HL-60 (cell line): ENCODE results near the gene EIF5A2.

Experiments
- DNase-seq, 2 experiments: peaks; one replicate each; pipeline ENCODE4 v3.0.0-alpha.2; 2010 to 2020; ENCODE audit warnings: low read depth in 1 of 2, low spot score in 1 of 2
- H3K27ac ChIP-seq: fragments of 250-450 bp; sonication (Bioruptor Pico); replicated peaks from 2 replicates; pipeline ENCODE4 v1.5.1; 2020; ENCODE audit warnings: mild to moderate bottlenecking, moderate library complexity
- H3K27me3 ChIP-seq: fragments of 250-450 bp; sonication (Bioruptor Pico); 2 replicates; pipeline ENCODE4 v1.5.1; 2021; ENCODE audit warnings: mild to moderate bottlenecking, moderate library complexity; ENCODE audit not compliant: insufficient read depth, poor library complexity, severe bottlenecking
- H3K4me3 ChIP-seq: replicated peaks from 2 replicates; pipeline ENCODE4 v1.5.1; 2011; ENCODE audit warnings: mild to moderate bottlenecking, control low read depth, low read length; ENCODE audit not compliant: insufficient read depth
- GABPA ChIP-seq: IDR thresholded peaks from 2 replicates; pipeline ENCODE4 v1.6.1; 2012; ENCODE audit warnings: low read depth
- POLR2AphosphoS5 ChIP-seq: IDR thresholded peaks from 2 replicates; pipeline ENCODE4 v1.6.1; 2012; ENCODE audit warnings: low read depth
- SPI1 ChIP-seq: IDR thresholded peaks from 2 replicates; pipeline ENCODE4 v1.6.1; 2012; ENCODE audit warnings: low read depth, mild to moderate bottlenecking, borderline replicate concordance
- long read RNA-seq: library from polyadenylated mRNA; unstranded; transcript quantifications from one replicate; pipeline ENCODE4 v2.0.0, GENCODE V29; 2020
- TF ChIP-seq, protein P1 (sequence below): IDR thresholded peaks from one replicate; pipeline ENCODE4 v1.5.1; 2011; ENCODE audit warnings: low read length, control low read depth, inconsistent platforms; ENCODE audit not compliant: insufficient read depth
- TF ChIP-seq, protein P2 (sequence below): IDR thresholded peaks from 2 replicates; pipeline ENCODE4 v1.6.1; 2012; ENCODE audit warnings: low read depth; ENCODE audit not compliant: insufficient replicate concordance

The EIF5A2 gene
- long read RNA-seq, full-length matches to known transcripts, result 20 of 24 reads
- long read RNA-seq, partial matches to known transcripts, result 2 of 24 reads
- long read RNA-seq, other reads (novel, unspliced or antisense), result 2 of 24 reads

DNA sequence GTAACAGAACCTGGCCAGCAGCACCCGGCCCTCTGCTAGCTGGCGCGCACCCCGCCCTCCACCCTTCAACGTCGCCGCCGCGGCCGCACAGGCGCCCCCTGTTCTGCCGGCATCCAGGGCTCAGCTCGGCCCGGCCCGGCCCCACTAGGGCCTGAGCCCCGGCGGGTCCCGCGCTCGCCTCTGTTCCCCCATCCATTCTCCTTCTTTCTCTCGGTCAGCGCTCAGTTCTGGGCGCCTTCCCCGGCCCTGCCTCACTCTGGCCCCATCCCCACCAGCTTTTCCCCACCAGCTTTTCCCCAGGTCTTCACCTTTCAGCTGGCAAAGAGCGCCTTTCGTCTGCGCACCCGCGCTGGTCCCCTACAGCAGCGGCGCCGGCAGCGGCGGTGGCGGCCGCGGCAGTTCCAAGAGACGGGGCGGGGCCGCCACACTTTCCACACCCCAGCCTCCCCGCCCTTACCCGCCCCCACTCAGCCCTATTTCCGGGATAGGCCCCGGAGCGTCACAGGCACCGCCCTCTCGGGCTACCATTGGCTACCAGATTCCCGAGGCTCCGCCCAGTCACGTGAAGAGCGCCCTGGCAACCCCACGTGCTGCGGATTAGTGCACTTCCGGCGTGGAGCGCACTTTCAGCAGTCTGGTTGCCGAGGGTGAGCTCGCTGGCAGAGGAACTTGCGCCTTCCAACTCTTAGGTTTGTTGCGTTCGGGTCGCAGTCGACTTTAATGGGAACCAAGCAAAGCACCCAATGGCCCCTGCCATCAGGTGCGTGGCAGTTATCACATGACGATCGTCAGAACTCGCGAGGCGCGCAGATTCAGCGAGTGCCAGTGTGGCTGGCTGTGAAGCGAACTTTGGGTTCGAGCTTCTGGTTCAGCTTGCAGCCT lies at the start of gene EIF5A2:
EIF5A2 (minus strand) TSS at position 403 of the 882 bp plus-strand sequence. CDS start 831 bp downstream, outside the sequence.
- peak; percentile 95 to 99 for DNase-seq
- H3K4me3 ChIP-seq, result peak within 1 kb of the TSS; percentile 68
- TF ChIP-seq GABPA, result peak; percentile 67
- TF ChIP-seq, protein P1, sequence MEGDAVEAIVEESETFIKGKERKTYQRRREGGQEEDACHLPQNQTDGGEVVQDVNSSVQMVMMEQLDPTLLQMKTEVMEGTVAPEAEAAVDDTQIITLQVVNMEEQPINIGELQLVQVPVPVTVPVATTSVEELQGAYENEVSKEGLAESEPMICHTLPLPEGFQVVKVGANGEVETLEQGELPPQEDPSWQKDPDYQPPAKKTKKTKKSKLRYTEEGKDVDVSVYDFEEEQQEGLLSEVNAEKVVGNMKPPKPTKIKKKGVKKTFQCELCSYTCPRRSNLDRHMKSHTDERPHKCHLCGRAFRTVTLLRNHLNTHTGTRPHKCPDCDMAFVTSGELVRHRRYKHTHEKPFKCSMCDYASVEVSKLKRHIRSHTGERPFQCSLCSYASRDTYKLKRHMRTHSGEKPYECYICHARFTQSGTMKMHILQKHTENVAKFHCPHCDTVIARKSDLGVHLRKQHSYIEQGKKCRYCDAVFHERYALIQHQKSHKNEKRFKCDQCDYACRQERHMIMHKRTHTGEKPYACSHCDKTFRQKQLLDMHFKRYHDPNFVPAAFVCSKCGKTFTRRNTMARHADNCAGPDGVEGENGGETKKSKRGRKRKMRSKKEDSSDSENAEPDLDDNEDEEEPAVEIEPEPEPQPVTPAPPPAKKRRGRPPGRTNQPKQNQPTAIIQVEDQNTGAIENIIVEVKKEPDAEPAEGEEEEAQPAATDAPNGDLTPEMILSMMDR, result no peak
- TF ChIP-seq, protein P2, sequence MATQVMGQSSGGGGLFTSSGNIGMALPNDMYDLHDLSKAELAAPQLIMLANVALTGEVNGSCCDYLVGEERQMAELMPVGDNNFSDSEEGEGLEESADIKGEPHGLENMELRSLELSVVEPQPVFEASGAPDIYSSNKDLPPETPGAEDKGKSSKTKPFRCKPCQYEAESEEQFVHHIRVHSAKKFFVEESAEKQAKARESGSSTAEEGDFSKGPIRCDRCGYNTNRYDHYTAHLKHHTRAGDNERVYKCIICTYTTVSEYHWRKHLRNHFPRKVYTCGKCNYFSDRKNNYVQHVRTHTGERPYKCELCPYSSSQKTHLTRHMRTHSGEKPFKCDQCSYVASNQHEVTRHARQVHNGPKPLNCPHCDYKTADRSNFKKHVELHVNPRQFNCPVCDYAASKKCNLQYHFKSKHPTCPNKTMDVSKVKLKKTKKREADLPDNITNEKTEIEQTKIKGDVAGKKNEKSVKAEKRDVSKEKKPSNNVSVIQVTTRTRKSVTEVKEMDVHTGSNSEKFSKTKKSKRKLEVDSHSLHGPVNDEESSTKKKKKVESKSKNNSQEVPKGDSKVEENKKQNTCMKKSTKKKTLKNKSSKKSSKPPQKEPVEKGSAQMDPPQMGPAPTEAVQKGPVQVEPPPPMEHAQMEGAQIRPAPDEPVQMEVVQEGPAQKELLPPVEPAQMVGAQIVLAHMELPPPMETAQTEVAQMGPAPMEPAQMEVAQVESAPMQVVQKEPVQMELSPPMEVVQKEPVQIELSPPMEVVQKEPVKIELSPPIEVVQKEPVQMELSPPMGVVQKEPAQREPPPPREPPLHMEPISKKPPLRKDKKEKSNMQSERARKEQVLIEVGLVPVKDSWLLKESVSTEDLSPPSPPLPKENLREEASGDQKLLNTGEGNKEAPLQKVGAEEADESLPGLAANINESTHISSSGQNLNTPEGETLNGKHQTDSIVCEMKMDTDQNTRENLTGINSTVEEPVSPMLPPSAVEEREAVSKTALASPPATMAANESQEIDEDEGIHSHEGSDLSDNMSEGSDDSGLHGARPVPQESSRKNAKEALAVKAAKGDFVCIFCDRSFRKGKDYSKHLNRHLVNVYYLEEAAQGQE, result peak; percentile 47
- TF ChIP-seq SPI1, result peak; percentile 57; the same call in 1 of the 2 replicates
- peak; percentile 74 for TF ChIP-seq POLR2AphosphoS5
- H3K27me3 ChIP-seq, result no peaks in the 10 kb centered on the region
- H3K27ac ChIP-seq, result peak within 1 kb of the TSS; percentile 54

DNA sequence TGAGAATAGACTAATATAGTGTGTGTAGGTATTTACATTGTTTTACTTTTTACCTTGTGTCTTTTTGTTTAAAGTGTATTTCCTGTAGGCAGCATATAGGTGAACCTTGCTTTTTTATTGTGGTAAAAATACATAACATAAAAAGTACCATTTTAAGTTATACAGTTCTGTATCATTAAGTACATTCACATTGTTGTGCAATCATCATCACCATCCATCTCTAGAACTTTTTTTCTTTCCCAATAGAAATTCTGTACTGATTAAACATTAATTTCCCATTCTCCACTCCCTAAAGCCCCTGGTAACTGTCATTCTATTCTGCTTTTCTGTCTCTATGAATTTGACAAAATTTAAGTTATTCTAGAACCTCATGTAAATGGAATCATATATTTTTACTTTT lies 48.2 kb upstream of the EIF5A2 start:
- Histone ChIP-seq H3K4me3 (no peak overlapping the region), H3K27ac (no peak overlapping the region), H3K27me3 (no peaks in the 10 kb centered on the region)
- TF ChIP-seq, protein P2, result no peak
- no peak for TF ChIP-seq POLR2AphosphoS5
- TF ChIP-seq, protein P1, result no peak
- TF ChIP-seq GABPA, result no peak
- TF ChIP-seq SPI1, result no peak
- DNase-seq, result no peak

GRCh38 chr3:170953736-170954135 lies 45.3 kb upstream of the EIF5A2 start:
- no peak for DNase-seq
- no peaks in the 10 kb centered on the region for H3K27me3 ChIP-seq
- H3K27ac ChIP-seq, result no peak overlapping the region
- TF ChIP-seq, protein P1, result no peak
- TF ChIP-seq GABPA (no peak), POLR2AphosphoS5 (no peak), SPI1 (no peak)
- TF ChIP-seq, protein P2, result no peak
- H3K4me3 ChIP-seq, result no peak overlapping the region
